Measurements from ENCODE around the gene NRCAM.
A peak's percentile ranks its signal among the peaks of the same experiment; 100 is the strongest.

Gene NRCAM

DNA sequence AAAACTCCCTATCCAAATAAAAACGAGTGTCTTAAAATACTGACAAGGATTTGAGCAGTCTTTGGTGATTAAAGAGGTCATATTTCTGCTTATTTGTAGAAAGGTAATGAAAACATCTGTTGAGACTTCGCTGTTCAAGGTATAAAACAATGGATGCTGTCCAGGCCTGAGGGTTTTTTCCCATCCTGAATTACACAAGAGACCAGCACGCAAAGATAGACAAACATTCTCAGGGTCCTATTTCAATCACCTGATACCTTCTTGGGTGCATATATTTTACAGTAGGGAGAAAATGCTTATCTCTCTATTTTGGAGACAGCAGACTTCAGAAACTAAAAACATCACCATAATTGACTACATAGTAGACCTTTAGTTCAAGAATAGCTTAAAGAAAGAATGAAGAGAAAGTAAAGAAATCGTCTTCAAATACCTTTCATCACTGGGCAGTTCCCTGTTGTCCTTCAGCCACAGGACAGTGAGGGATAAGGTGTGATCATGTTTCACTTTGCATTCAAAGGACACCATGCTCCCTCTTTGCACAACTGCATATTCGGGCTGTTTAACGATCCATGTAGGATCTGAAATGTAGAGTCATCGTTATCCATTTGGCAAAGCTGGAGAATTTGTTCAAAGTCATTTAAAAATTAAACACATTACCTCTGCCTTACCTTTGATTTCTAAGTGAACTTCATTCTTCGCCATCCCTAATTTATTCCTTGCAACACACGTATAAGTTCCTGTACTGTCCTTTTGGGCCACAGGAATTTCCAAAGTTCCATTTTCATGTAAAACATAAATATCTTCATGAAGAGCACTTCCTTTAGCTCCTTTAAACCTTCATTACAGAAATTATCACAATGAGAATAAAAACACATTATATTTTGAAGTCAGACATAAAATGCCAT, 262.4 kb downstream of the NRCAM start:
- DNase-seq: no peak

DNA sequence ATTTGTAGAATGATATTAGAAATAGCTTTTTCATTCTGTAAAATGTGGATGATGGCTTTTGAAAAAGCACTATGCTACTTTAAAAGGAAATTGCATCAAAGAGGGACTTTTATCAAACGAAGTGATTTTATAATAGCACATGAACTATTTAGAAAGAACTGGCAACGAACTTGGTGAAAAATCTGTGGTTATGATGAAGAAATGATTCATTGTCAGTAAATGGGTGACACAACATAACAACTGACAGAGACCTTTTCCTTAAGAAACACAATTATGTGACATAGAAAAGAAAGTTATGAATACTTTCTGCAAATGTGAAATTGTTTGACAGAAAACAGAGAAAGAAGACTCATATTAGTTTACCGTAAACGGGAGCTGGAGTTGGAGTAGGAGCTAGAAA, 265.3 kb downstream of the NRCAM start:
- no peak for DNase-seq

DNA sequence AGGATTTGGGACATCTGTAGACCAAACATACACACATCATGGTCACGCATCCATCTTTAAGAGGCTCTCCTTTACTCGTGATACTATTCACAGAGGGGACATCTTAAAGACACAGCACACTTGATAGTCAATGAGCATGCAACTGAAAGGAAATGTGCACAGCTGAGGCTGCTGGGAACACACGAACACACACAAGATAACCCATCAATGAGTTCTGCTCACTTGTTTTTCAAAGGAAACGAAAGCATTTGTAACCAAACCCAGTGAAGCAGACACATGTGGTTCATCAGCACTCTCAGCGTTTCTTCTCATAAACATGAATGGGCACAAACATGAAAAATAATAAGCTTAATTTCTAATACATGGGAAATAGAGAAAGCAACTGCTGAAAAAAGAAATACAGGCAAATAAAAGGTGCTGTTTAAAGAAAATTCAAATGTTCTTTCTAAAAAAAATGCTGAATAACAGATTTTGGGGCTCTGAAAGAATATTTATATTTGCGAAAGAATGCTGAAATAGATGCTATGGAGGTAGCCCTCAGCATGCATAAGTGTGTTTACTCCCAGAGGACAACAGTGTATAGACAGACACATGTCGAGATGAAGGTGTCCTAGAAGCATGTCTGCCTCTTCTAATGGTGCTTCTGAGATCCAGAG, 266.4 kb downstream of the NRCAM start:
- DNase-seq: no peak

DNA sequence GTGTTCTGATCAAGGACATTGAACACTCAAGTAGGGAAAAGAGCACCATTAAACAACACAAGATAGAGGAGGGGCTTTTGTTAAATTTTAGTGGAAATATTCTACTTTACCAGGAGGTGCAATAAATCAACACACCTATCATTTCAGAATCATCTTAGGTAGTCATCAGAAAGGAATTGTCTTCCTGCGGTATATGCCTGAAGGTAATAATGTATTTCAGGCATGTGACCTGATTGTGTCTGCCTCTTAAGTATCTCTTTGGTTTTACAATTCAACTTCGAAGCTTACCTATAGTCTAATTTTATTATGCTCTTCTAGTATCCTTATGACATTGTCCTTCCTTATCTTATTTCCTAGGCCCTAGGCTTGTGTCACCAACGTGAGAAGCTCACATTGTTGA, 267.5 kb downstream of the NRCAM start:
- no peak for DNase-seq

DNA sequence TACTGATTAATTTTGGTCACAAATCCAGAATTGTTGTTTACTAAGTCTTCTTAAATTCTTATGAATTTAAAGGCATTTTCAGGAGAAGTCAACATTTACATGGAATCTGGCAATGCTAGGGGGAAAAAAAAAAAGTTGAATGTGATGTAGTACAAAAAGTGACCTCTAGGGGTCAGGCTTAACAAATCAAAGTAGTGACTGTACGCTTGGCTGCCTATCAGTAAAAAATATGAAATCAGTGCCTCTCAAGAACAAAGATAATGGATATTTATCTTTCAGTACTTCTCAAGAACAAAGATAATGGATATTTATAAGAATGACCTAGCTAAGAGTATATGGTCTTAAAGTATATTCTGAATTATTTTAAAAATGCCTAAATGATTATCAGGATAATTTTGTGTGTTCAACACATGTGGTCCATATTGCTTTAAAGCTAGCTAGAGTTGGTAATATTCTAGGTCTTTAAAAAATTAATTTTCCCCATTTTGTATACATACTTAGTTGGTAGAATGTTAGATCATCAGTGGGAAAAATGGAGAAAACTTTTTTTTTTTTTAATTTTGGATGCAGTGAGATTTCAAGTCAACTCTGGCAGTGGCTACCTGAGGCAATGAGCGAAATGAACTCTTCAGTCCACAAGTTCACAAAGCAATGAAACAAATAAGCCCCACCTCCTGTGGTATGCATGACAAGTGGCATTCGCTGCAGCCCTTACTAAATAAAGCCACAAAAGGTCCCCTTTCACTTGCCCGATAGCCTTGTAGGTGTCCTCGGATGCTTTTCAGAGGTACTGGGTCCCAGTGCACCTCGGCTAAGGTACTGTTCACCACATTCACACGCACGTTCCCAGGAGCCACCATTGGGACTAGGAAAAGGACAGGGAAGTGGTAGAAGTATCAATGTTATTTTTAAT, 274.9 kb downstream of the NRCAM start:
- peak; percentile 36 for DNase-seq

GRCh38 chr7:108178398-108178797, 277.8 kb downstream of the NRCAM start:
- no peak for DNase-seq

DNA sequence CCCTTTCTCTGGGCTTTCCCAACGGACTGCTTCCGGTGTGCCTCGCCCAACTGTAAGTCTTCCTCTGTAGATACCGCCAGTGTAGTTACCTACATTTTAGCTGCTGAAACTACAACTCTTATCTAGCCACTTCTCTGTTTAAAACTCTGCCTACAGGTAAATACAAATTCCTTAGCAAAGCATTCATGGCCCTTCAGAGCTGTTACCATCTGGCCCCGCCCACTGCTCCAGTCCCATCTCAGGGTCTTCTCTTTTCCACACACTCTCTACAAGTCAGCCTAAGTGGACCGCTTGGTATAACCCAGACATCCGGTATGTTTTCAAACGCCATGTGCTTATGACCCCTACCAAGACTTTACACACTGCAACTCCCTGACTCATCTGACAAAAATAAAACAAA, 285.1 kb downstream of the NRCAM start:
- no peak for DNase-seq

GRCh38 chr7:108170251-108170650, 286.0 kb downstream of the NRCAM start:
- DNase-seq: no peak

DNA sequence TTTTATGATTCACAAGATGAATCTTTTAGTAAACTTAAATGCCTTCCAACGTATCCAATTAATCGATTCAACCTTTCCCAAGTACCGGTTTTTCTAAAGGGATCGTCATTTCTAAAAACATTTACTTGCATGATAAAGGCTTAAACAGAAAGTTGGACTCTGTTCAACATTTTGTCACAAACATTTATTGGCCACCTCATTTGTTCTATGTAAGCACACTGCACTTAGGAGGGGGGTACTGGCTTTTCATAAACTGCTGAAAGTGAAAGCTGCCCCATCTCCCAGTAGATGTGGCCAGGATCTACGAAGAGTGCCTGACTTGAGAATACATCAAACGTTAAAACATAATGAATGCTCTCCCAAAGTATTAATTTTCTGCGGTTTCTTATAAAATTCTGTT, 288.8 kb downstream of the NRCAM start:
- no peak for DNase-seq

DNA sequence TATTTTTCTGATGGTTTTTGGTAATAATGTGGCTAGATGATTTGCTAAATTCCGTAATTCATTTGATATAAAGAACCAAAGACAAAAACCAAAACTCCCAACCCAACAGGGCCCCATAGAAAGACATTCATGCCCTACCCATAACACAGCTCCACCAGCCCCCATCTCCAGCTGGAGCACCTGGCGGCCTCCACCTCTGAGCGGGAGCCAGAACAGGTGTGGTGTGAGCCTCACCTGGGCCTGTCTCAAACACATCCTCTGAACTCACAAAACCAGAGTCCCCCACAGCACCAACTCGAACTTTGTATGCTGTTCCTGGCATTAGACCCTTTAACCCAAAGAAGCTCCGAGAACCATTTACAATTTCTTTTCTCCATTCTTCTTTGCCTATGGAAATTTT, 289.5 kb downstream of the NRCAM start:
- no peak for DNase-seq

- no peak for DNase-seq
Measured at GRCh38 chr7:108165723-108166122, 290.5 kb downstream of the NRCAM start.

DNA sequence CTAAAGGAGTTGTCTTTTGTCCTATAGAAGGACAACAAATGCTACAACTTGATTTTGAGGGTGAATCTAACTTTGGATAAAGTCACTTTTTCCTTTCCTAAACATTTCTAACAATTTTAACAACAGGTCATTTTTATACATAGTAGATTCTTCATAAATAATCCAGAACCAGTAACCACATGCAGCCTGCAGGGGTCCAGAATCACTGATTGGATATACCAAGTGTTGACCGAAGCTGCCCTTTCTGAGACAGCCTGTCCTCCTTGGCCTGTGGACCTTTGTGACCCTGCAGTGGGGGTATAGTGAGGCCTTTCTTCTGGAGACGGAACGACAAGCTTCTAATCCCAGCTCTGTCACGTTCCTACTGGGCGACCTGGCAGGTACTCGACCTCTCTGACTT, 291.3 kb downstream of the NRCAM start:
- no peak for DNase-seq

DNA sequence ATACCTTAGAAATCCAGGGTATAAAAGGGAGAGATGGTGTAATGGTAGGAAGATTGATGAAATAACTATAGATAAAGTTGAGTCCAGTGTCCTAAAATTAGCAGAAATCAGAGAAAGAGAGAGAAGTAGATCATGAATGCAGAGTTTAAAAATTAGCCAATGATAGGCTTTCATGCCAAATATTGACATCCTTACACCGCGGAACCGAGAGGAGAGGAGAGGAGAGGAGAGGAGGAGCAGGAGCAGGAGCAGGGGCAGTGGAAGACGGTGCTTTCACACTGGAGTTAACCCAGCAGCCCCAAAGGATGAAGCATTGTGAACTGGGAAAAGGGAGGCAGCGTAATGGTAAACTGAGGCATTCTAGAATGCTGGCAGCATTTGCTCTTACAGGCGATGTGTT, 291.9 kb downstream of the NRCAM start:
- DNase-seq: no peak

GRCh38 chr7:108158776-108159175, 297.5 kb downstream of the NRCAM start:
- DNase-seq: no peak

DNA sequence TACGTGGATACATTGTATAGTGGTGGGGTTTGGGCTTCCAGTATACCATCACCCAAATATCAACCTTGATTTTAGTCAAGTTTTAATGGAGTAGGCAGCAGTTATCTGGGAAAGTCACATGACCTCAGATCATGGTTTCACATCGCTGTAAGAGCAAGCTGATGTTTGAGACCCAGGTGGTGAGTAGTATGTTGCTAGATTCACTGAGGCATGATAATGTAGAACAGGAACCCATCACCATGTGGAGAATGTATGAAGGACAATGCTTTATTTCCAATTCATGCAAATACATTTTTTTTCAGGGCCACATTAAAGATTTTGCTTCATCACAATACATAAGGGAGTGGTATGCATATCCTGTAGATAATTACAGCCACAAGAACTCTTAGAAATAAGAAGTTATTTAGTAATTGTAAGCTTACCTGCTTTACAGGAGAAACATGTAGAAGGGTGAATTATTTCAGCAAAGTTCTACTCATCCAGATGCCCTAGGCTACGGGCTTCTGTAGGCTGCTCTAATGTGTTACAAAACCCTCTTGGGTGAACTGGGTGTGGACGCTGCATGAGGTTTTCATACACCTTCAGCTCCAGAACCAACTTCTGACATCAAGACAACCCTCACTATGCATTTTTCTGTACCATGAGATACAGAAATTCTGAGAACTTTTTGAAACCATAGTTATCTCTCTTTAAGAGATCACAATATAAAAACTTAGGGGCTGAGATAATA, 298.5 kb downstream of the NRCAM start:
- no peak for DNase-seq

DNA sequence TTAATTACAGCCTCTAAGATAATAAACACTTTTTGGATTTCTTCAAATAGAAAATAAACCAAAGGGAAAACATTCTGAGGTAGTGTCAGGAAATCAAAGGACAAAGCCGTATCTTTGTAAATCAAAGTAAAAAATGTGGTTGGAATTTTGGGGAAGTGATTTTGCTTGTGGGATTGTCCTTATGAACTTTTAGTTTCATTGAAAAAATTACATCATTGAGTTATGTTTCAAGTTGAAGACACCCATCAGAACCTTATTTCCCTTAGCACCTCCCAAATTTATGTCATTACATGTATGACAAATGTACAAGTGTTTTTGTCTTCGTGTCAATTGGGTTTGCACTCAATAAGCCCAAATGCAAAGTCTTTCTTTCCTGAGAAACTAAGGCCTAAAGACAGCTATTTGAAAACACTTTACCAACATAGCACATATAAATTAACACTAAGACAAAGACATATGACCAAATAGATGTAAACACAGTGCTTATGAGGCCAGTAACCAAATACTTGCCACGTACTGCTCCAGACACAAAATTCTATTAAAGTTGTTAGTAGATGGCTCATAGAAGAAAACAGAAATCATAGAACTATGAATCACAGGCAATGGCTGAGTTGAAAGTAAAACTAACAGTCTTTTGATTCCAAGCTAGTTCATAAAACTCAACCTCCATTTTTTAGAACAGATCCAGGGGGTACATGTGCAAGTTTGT, 299.2 kb downstream of the NRCAM start:
- DNase-seq: no peak

DNA sequence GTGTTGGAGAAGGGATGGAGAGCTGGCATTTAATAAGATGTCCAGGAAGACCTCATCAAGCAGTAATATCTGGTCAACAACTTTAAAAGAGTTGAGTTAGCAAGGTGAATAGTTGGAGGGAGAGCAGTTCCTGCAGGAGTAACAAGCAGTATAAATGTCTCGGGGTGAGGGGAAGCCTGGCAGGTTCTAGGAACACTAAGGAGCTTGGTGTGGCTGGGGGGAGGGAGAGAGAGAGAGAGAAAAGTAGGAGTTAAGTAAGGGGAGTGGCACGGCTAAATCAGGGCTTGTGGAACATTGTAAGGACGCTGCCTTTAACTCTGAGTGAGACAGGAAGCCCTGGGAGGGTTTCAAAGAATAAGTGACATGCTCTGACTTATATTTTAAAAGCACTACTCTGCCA, 304.0 kb downstream of the NRCAM start:
- no peak for DNase-seq

DNA sequence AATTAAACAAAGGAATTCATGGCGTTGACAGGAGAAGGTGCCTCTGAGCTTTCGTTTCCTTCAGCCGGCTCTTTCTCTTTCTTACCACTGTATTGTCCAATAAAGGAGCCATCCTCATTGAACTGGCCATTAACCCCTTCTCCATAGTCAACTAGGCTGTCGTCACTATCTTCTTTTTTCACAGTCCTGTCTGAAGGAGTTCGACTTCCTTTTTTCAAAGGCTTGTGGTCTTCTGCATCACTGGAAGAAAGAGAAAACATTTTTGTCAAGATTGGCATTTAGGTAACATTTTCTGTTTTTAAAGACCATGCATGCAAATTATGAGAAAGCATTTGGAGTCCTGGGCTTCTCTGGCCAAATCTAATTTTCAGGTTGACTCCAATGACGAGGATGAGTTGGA, 306.3 kb downstream of the NRCAM start:
- DNase-seq: no peak

- DNase-seq: no peak
Measured at GRCh38 chr7:108149119-108149518, 307.1 kb downstream of the NRCAM start.

DNA sequence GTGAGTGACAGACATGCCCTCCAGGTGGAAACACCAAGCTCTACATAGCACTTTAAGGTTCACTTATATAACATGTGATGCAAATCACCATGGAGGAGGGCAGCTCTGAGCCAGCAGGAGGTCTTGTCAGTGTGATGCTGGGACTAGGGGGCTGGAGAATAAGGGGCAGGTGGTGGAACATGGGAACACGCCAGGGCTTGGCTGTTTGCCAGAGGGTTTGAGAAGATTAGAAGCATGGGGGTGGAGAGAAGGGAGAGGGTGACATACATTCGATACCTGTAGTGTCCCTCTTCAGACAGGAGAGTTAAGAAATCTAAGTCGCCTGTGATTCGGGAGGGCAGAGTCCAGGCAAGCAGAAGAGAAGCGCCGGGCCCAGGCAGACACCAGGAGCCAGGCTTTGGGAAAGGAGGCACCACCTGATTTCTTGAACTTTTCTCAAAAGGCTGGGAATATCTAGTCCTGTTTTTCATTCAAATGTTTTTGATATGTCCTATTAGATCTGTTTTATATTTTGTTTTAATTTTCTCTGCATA, 309.1 kb downstream of the NRCAM start:
- no peak for DNase-seq

- DNase-seq: peak; percentile 43
Measured at GRCh38 chr7:108146070-108146842, 310.0 kb downstream of the NRCAM start.
